ENCODE measurements around the gene RFX3.

GRCh38 chr9:3200331-3200774, 325.4 kb downstream of the RFX3 start:
- TF ChIP-seq CTCF (conservative IDR thresholded peaks at IDR 0.05) (no peak), ZFX (IDR thresholded peaks at IDR 0.05) (no peak)

Measured in C4-2B (cell line).